Uterus (tissue), 4 donors: ENCODE results near the gene KRTAP2-3. TPM values are rescaled to one million over a fixed set of nuclear protein-coding genes. Genes with fewer than 3 reads are reported as not detected.
"Not testable (repeated sequence)": the region's sequence is repeated elsewhere in the genome, so short reads cannot be mapped to it uniquely, and the experiment has no call there.

Experiments used
- DNase-seq, 2 donors: peaks; one replicate each; pipeline ENCODE4 v3.0.0-alpha.2; 2019 to 2020
- H3K27ac ChIP-seq, 2 donors: fragments of 200-600 bp; sonication (generic); 1 replicate in 1 of 2; 2 replicates in 1 of 2; pipeline ENCODE4 v1.5.1; 2016 to 2018
- H3K27me3 ChIP-seq, 2 donors: fragments of 200-600 bp; sonication (generic); one replicate each; pipeline ENCODE4 v1.5.1; 2018 to 2019; ENCODE audit warnings: control low read depth in 1 of 2
- H3K36me3 ChIP-seq, 2 donors: fragments of 200-600 bp; sonication (generic); one replicate each; pipeline ENCODE4 v1.5.1; 2019; ENCODE audit warnings: control low read depth in 1 of 2
- H3K4me1 ChIP-seq, 2 donors: fragments of 200-600 bp; sonication (generic); one replicate each; pipeline ENCODE4 v1.5.1; 2018 to 2019; ENCODE audit warnings: control low read depth in 1 of 2
- H3K4me3 ChIP-seq, 2 donors: fragments of 200-600 bp; sonication (generic); 1 replicate in 1 of 2; 2 replicates in 1 of 2; pipeline ENCODE4 v1.5.1; 2018 to 2019; ENCODE audit warnings: mild to moderate bottlenecking in 1 of 2
- H3K9me3 ChIP-seq, 2 donors: fragments of 200-600 bp; sonication (generic); one replicate each; pipeline ENCODE4 v1.5.1; 2019; ENCODE audit warnings: control low read depth in 1 of 2
- CTCF ChIP-seq, 4 experiments: fragments of 200-600 bp in 2 of 4; fragments of 450-650 bp in 2 of 4; sonication (generic) in 2 of 4; IDR thresholded peaks; one replicate each; pipeline ENCODE4 v1.5.1; 2016 to 2019; ENCODE audit warnings: antibody characterized with exemption in 4 of 4, mild to moderate bottlenecking in 2 of 4, moderate library complexity in 1 of 4
- POLR2A ChIP-seq, 2 donors: fragments of 450-650 bp; IDR thresholded peaks; one replicate each; pipeline ENCODE4 v1.6.1; 2016; ENCODE audit warnings: antibody characterized with exemption in 2 of 2, mild to moderate bottlenecking in 1 of 2, moderate library complexity in 1 of 2
- intact Hi-C: fragments of 100-400 bp; cut with DNase I; formaldehyde crosslinking; loops from one replicate; pipeline ENCODE4 v1.15.1; 2023; ENCODE audit warnings: low total_unique reads
- total RNA-seq, 4 donors: library from RNA; depleted of rRNA in 3 of 4; stranded (reverse); fragments of >200 nt in 3 of 4; gene quantifications; one replicate each; pipeline versions ENCODE4 v1.1.0 to v1.2.4, GENCODE V29; 2014 to 2023
- donor health status: DM: yes; HTN: yes; CAD: no.

KRTAP2-3 gene
- total RNA-seq, 4 donors from 2014 or later, result not detected

- no peak for TF ChIP-seq CTCF (IDR thresholded peaks at IDR 0.05)
- TF ChIP-seq POLR2A (IDR thresholded peaks at IDR 0.05), result no peak
- Histone ChIP-seq H3K4me3 (no peak overlapping the region), H3K9me3 (no peaks in the 10 kb centered on the region), H3K27me3 (no peaks in the 10 kb centered on the region), H3K27ac (peak overlapping the region; percentile 58 to 67), H3K36me3 (no peaks in the 10 kb centered on the region), H3K4me1 (peaks cover 0 to 8% of the 10 kb centered on the region in 2 donors)
- DNase-seq, result no peak
- intact Hi-C loops, result no loop called here
Measured at GRCh38 chr17:41061964-41062363, 2.0 kb upstream of the KRTAP2-3 start.

DNA sequence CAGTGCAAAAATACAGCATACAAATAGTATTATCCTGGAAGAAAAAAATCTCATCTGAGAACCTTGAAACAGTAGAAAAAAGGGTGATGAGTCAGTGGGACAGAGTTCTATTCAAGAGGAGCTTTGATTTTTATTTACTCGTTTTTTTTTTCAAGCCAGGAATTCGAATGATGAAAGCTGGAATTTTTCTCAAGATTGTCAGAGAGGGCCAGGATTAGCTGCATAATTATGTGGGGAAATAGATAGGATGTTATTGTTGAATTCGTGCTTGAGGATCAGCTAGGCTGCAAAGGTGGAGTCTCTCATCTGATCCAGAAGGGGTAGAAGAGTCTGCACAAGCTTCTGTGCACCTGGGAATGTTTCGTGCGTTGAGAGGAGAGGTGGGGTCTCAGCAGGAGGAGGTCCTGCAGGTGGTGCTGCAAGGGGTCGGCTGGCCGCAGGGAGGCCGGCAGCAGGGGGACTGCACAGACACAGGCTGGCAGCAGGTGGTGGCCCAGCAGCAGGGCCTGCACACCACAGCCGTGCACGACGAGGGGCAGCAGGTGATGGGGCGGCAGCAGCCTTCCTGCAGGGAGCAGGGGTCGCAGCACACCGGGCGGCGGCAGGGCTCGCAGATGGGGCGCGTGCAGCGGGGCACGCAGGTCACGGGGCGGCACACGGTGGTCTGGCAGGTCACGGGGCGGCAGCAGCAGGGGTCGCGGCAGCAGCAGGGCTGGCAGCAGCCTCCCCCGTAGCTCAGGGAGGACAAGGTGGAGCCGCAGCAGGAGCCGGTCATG is 450 bp downstream of the KRTAP2-3 start:
- intact Hi-C loops, DNase-seq, H3K27me3 ChIP-seq, H3K4me1 ChIP-seq, H3K36me3 ChIP-seq, H3K4me3 ChIP-seq, H3K27ac ChIP-seq, H3K9me3 ChIP-seq: not testable (repeated sequence)

GRCh38 chr17:41058741-41059140 is 1.2 kb downstream of the KRTAP2-3 start:
- DNase-seq, result no peak
- H3K9me3 ChIP-seq, result no peaks in the 10 kb centered on the region
- peaks cover 0 to 8% of the 10 kb centered on the region in 2 donors for H3K4me1 ChIP-seq
- TF ChIP-seq POLR2A (IDR thresholded peaks at IDR 0.05) (no peak), CTCF (IDR thresholded peaks at IDR 0.05) (no peak)
- intact Hi-C loops, result no loop called here
- H3K27me3 ChIP-seq, result no peaks in the 10 kb centered on the region
- H3K4me3 ChIP-seq, result no peak overlapping the region
- no peaks in the 10 kb centered on the region for H3K36me3 ChIP-seq
- no peak overlapping the region for H3K27ac ChIP-seq

- intact Hi-C loops, result no loop called here
- Histone ChIP-seq H3K27ac (no peak overlapping the region), H3K9me3 (no peaks in the 10 kb centered on the region), H3K4me1 (peaks cover 0 to 7% of the 10 kb centered on the region in 2 donors), H3K36me3 (no peaks in the 10 kb centered on the region), H3K27me3 (no peaks in the 10 kb centered on the region), H3K4me3 (no peak overlapping the region)
- DNase-seq, result no peak
- TF ChIP-seq POLR2A (IDR thresholded peaks at IDR 0.05) (no peak), CTCF (IDR thresholded peaks at IDR 0.05) (no peak)
Measured at GRCh38 chr17:41057547-41057946, 2.4 kb downstream of the KRTAP2-3 start.

DNA sequence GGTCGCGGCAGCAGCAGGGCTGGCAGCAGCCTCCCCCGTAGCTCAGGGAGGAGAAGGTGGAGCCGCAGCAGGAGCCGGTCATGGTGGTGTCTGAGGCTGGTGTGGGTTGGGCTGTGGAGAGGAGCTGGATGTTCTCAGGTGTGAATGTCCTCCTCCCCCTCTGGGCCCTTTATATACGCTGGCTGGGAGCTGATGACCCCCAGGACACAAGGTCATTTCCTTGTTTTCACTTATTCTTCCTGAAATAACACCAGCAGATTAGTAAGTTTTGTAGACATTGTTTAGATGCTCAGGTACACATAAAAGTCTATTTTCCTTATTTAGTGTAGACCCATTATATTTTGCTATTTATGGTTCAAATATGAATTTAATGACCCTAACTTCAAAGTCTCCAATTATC is 4.8 kb downstream of the KRTAP2-3 start, which contains the start of gene KRTAP2-2:
TSS of gene KRTAP2-2 (minus strand) at position 101 of the 400 bp plus-strand sequence. CDS start at position 82, 19 bp downstream.
- DNase-seq, intact Hi-C loops, H3K27ac ChIP-seq, H3K4me1 ChIP-seq, H3K9me3 ChIP-seq, H3K4me3 ChIP-seq, H3K36me3 ChIP-seq, H3K27me3 ChIP-seq: not testable (repeated sequence)

GRCh38 chr17:41054556-41054955 is 5.4 kb downstream of the KRTAP2-3 start:
- H3K4me1 ChIP-seq, result not testable (repeated sequence)

More at GRCh38 chr17:41054556-41054955, 5.4 kb downstream of the KRTAP2-3 start:
- intact Hi-C loops, H3K4me3 ChIP-seq, H3K9me3 ChIP-seq, H3K36me3 ChIP-seq, H3K27ac ChIP-seq, H3K27me3 ChIP-seq, DNase-seq: not testable (repeated sequence)
